ENCODE data around the gene MANSC4.

Gene MANSC4

GRCh38 chr12:27797301-27798025 is 17.4 kb upstream of the MANSC4 start:
- no peak for DNase-seq

- DNase-seq = no peak
These were observed 16.1 kb upstream of the MANSC4 start for GRCh38 chr12:27796128-27796527.

- DNase-seq = no peak
These were observed 15.0 kb upstream of the MANSC4 start for GRCh38 chr12:27794818-27795584.

GRCh38 chr12:27790179-27790578 is 10.1 kb upstream of the MANSC4 start:
- DNase-seq = no peak

- no peak for DNase-seq
These were observed 7.5 kb upstream of the MANSC4 start for GRCh38 chr12:27787559-27787958.

GRCh38 chr12:27785882-27786570 is 6.0 kb upstream of the MANSC4 start:
- DNase-seq = no peak

GRCh38 chr12:27782481-27782880 is 2.4 kb upstream of the MANSC4 start:
- no peak for DNase-seq

- DNase-seq = no peak
These were observed 1.6 kb upstream of the MANSC4 start for GRCh38 chr12:27781680-27782079.

- peak; percentile 72 for DNase-seq
These were observed 774 bp upstream of the MANSC4 start for GRCh38 chr12:27780612-27781408.

GRCh38 chr12:27779416-27779919 is 568 bp downstream of the MANSC4 start:
- peak; percentile 68 for DNase-seq

GRCh38 chr12:27778206-27778605 is 1.8 kb downstream of the MANSC4 start:
- DNase-seq = no peak

GRCh38 chr12:27777141-27777540 is 2.9 kb downstream of the MANSC4 start:
- DNase-seq = no peak

GRCh38 chr12:27772328-27773049 is 7.5 kb downstream of the MANSC4 start:
- DNase-seq = no peak

- no peak for DNase-seq
These were observed 8.3 kb downstream of the MANSC4 start for GRCh38 chr12:27771481-27772327.

- DNase-seq = no peak
These were observed 10.8 kb downstream of the MANSC4 start for GRCh38 chr12:27769142-27769673.

GRCh38 chr12:27766587-27766986 is 13.4 kb downstream of the MANSC4 start:
- DNase-seq = no peak

- DNase-seq = no peak
These were observed 17.3 kb downstream of the MANSC4 start for GRCh38 chr12:27762757-27763156.

- DNase-seq = no peak
These were observed 23.3 kb downstream of the MANSC4 start for GRCh38 chr12:27756670-27757195.

- DNase-seq = no peak
These were observed 25.2 kb downstream of the MANSC4 start for GRCh38 chr12:27754795-27755194.

- DNase-seq = no peak
These were observed 28.5 kb downstream of the MANSC4 start for GRCh38 chr12:27751386-27752047.
